IMR-90 (cell line): ENCODE data around the gene NOS3. TPM values are rescaled to one million over a fixed set of nuclear protein-coding genes. Genes with fewer than 3 reads are reported as not detected.
A peak's percentile ranks its signal among the peaks of the same experiment; 100 is the strongest.

Source experiments
- ATAC-seq: fragments of 200-7000 bp; cut with Tn5 transposase; 2 replicates; pipeline ENCODE4 v1.9.1; 2020; ENCODE audit warnings: low read depth, mild to moderate bottlenecking, moderate library complexity
- BruUV-seq: library from RNA; stranded (reverse); fragments of 400-500 nt; replicated peaks from 2 replicates; lab custom pipeline; 2021; lab: Mats Ljungman, UMichigan
- CTCF ChIA-PET: fragments of 300-600 bp; formaldehyde crosslinking; extraction: SDS; loops from one replicate; lab custom pipeline; 2021; ENCODE audit warnings: antibody characterized with exemption; lab: Yijun Ruan, JAX
- POLR2A ChIA-PET: fragments of 300-600 bp; sonication (Branson Sonifier 250); formaldehyde crosslinking; loops from one replicate; lab custom pipeline; 2022; ENCODE audit warnings: antibody characterized with exemption; ENCODE audit not compliant: unreplicated experiment; lab: Charles Lee
- DNase-seq: peaks from one replicate; pipeline ENCODE4 v3.0.0; 2013
- H2AFZ ChIP-seq: replicated peaks from 2 replicates; pipeline ENCODE3; 2013; ENCODE audit warnings: low read length, mild to moderate bottlenecking; ENCODE audit not compliant: poor library complexity
- H2AK5ac ChIP-seq: 2 replicates; pipeline ENCODE4 v1.6.1; 2013; ENCODE audit warnings: low read depth, low read length, inconsistent platforms
- H2AK9ac ChIP-seq: replicated peaks from 2 replicates; pipeline ENCODE3; 2013; ENCODE audit warnings: mild to moderate bottlenecking, low read depth, low read length, moderate library complexity; ENCODE audit not compliant: poor library complexity
- H2BK120ac ChIP-seq: 2 replicates; pipeline ENCODE4 v1.6.1; 2013; ENCODE audit warnings: low read depth, low read length, inconsistent platforms
- H2BK15ac ChIP-seq: 3 replicates; pipeline ENCODE4 v1.6.1; 2013; ENCODE audit warnings: low read depth, low read length, inconsistent platforms
- H2BK20ac ChIP-seq: 2 replicates; pipeline ENCODE4 v1.6.1; 2013; ENCODE audit warnings: low read depth, mild to moderate bottlenecking, inconsistent platforms, low read length, moderate library complexity
- H2BK5ac ChIP-seq: 2 replicates; pipeline ENCODE4 v1.6.1; 2013; ENCODE audit warnings: mild to moderate bottlenecking, low read depth, low read length, inconsistent platforms; ENCODE audit not compliant: poor library complexity, severe bottlenecking
- H3K14ac ChIP-seq: replicated peaks from 2 replicates; pipeline ENCODE4 v1.6.1; 2013; ENCODE audit warnings: low read depth, low read length, inconsistent platforms
- H3K18ac ChIP-seq: 2 replicates; pipeline ENCODE4 v1.6.1; 2013; ENCODE audit warnings: low read depth, low read length, control low read depth
- H3K23ac ChIP-seq: 2 replicates; pipeline ENCODE4 v1.6.1; 2013; ENCODE audit warnings: low read depth, low read length, inconsistent platforms
- H3K27ac ChIP-seq: 2 replicates; pipeline ENCODE4 v1.5.1; 2013; ENCODE audit warnings: mild to moderate bottlenecking, control low read depth, low read length; ENCODE audit not compliant: insufficient read depth
- H3K27me3 ChIP-seq: 2 replicates; pipeline ENCODE4 v1.6.1; 2013; ENCODE audit warnings: low read length; ENCODE audit not compliant: control insufficient read depth, insufficient read depth
- H3K36me3 ChIP-seq: 2 replicates; pipeline ENCODE4 v1.6.1; 2013; ENCODE audit warnings: low read length, mixed read lengths; ENCODE audit not compliant: control insufficient read depth, insufficient read depth
- H3K4ac ChIP-seq: 2 replicates; pipeline ENCODE4 v1.6.1; 2013; ENCODE audit warnings: low read depth, low read length, inconsistent platforms
- H3K4me1 ChIP-seq: 2 replicates; pipeline ENCODE4 v1.6.1; 2013; ENCODE audit warnings: low read length, mixed read lengths; ENCODE audit not compliant: control insufficient read depth, insufficient read depth
- H3K4me2 ChIP-seq: 2 replicates; pipeline ENCODE4 v1.6.1; 2013; ENCODE audit warnings: low read depth, mild to moderate bottlenecking, control low read depth, low read length, moderate library complexity
- H3K4me3 ChIP-seq: 2 replicates; pipeline ENCODE4 v1.5.1; 2013; ENCODE audit warnings: low read depth, mild to moderate bottlenecking, control low read depth, low read length, moderate library complexity; ENCODE audit not compliant: insufficient read depth
- H3K56ac ChIP-seq: 2 replicates; pipeline ENCODE4 v1.6.1; 2013; ENCODE audit warnings: low read length, inconsistent platforms; ENCODE audit not compliant: insufficient read depth; ENCODE audit errors: extremely low read depth
- H3K79me1 ChIP-seq, 2 experiments: 2 replicates each; pipeline ENCODE4 v1.6.1; 2013; ENCODE audit warnings: low read length in 2 of 2, inconsistent platforms in 1 of 2, low read depth in 1 of 2
- H3K9ac ChIP-seq: 2 replicates; pipeline ENCODE4 v1.6.1; 2013; ENCODE audit warnings: low read depth, low read length, control low read depth
- H3K9me1 ChIP-seq: 2 replicates; pipeline ENCODE4 v1.6.1; 2013; ENCODE audit warnings: low read length, inconsistent platforms; ENCODE audit not compliant: insufficient read depth
- H3K9me3 ChIP-seq: 2 replicates; pipeline ENCODE4 v1.6.1; 2013; ENCODE audit warnings: low read length; ENCODE audit not compliant: control insufficient read depth, insufficient read depth
- H4K20me1 ChIP-seq: 2 replicates; pipeline ENCODE4 v1.6.1; 2013; ENCODE audit warnings: low read length, inconsistent platforms; ENCODE audit not compliant: insufficient read depth
- H4K5ac ChIP-seq: 2 replicates; pipeline ENCODE4 v1.6.1; 2013; ENCODE audit warnings: mild to moderate bottlenecking, low read depth, low read length, control low read depth
- H4K8ac ChIP-seq, 2 experiments: 2 replicates each; pipeline ENCODE4 v1.6.1; 2013; ENCODE audit warnings: low read depth in 2 of 2, low read length in 2 of 2, control low read depth in 1 of 2, inconsistent platforms in 1 of 2
- H4K91ac ChIP-seq: 2 replicates; pipeline ENCODE4 v1.6.1; 2013; ENCODE audit warnings: low read depth, low read length, inconsistent platforms; ENCODE audit not compliant: insufficient read depth
- CEBPB ChIP-seq: IDR thresholded peaks from 2 replicates; pipeline ENCODE4 v1.6.1; 2012; ENCODE audit warnings: low read depth, low read length, improper control_type of control experiment
- CHD1 ChIP-seq: IDR thresholded peaks from 2 replicates; pipeline ENCODE4 v1.6.1; 2012; ENCODE audit warnings: low read depth, low read length, improper control_type of control experiment
- MAZ ChIP-seq: IDR thresholded peaks from 2 replicates; pipeline ENCODE4 v1.6.1; 2012; ENCODE audit warnings: low read depth, mild to moderate bottlenecking, low read length, improper control_type of control experiment, moderate library complexity, borderline replicate concordance
- POLR2A ChIP-seq: IDR thresholded peaks from 2 replicates; pipeline ENCODE4 v1.6.1; 2012; ENCODE audit warnings: mild to moderate bottlenecking, low read depth, low read length
- SMC3 ChIP-seq: fragments of 150-350 bp; IDR thresholded peaks from 2 replicates; pipeline ENCODE4 v1.6.1; 2016; ENCODE audit warnings: low read depth, mild to moderate bottlenecking, antibody characterized with exemption, low read length, moderate library complexity
- WGBS, 2 experiments: methylation state at CpG; one replicate each; pipeline versions ENCODE4 v1.1.5 to v1.1.7; 2013; ENCODE audit warnings: missing lambda C conversion rate in 2 of 2; ENCODE audit not compliant: insufficient read length in 1 of 2; ENCODE audit errors: extremely low coverage in 2 of 2; 5-methylcytosine and 5-hydroxymethylcytosine counted together
- dilution Hi-C: fragments of 300-500 bp; cut with HindIII; formaldehyde crosslinking; loops from one replicate; pipeline ENCODE4 v1.14.3; 2018; ENCODE audit warnings: low sequenced_read_pairs; ENCODE audit not compliant: unreplicated experiment
- in situ Hi-C: fragments of 300-500 bp; cut with MboI; formaldehyde crosslinking; loops from 3 replicates; pipeline ENCODE4 v1.14.3; 2019; ENCODE audit warnings: low sequenced_read_pairs, inconsistent platforms, mixed read lengths
- intact Hi-C: fragments of 100-400 bp; cut with micrococcal nuclease; formaldehyde crosslinking; loops from 2 replicates; pipeline ENCODE4 v1.10.0; 2022
- polyA plus RNA-seq, 3 experiments: library from polyadenylated mRNA; depleted of rRNA; stranded (reverse); fragments of >200 nt; gene quantifications; 2 replicates each; pipeline ENCODE4 v1.2.3, GENCODE V29; 2012; ENCODE audit warnings: low replicate concordance in 1 of 3
- total RNA-seq: library from RNA; depleted of rRNA; stranded (reverse); fragments of >200 nt; gene quantifications from 2 replicates; pipeline ENCODE4 v1.2.3, GENCODE V29; 2012

NOS3 gene
- total and polyA plus RNA-seq, 2 of the 4 experiments (the other 2 are of a cell fraction), result 0.72 to 2.0 TPM

DNA sequence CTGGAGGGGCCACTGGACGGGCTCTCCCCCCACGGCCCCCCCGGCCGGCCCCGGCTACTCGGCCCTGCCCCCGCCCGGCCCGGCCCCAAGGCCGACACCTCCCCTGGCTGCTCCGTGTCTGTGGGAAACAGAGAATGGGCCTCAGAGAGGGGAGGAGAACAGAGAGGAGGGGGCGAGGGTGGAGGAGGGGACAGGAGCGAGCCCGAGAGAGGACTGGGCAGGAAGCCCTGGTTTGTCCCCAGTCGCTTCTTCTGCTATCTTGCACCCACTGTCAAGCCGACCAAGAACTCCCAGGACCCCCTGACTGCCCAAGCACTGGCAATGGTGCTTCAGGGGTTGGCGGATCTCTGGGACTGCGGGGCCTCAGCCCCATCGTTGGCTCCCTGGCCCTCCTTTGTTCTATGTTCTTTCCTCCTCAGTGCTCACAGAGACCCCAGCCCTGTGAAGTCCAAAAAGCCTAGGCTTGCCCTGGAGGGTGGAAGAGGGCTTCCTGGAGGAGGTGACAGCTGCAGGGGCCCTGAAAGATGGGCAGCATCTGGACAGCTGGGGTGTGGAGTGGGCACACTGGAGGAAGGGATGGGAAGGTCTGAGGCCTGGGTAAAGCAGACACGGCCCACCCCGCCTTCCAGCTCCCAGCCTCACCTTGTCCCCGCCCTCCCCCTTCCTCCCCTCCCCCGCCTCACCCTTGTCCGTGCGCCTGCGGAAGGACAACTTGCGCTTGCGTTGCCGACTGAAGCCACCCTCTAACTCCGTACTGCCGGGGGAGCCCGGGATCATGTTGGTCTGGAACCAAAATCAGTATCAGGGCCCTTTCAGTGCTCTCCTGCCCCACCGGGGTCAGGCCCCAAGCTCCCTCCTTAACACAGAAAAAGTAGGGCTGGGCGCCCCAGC, 42.8 kb upstream of the NOS3 start:
- Histone ChIP-seq H3K9ac (no peak overlapping the region), H3K4me3 (no peak overlapping the region), H2BK15ac (no peak overlapping the region), H3K9me3 (no peaks in the 10 kb centered on the region), H2BK5ac (no peak overlapping the region), H4K20me1 (no peaks in the 10 kb centered on the region; the same call in 1 of the 2 replicates), H3K4me2 (no peak overlapping the region), H3K56ac (no peak overlapping the region), H3K23ac (no peak overlapping the region), H3K4me1 (peaks cover 3% of the 10 kb centered on the region; the same call in 1 of the 2 replicates), H2AFZ (no peak overlapping the region), H3K79me1 (no peaks in the 10 kb centered on the region), H3K4ac (no peak overlapping the region), H2AK9ac (peak overlapping the region; percentile 42), H2BK120ac (no peak overlapping the region), H4K91ac (no peak overlapping the region), H3K18ac (no peak overlapping the region), H4K5ac (no peak overlapping the region), H2BK20ac (no peak overlapping the region), H4K8ac (no peak overlapping the region), H3K27me3 (no peaks in the 10 kb centered on the region), H3K14ac (no peak overlapping the region), H2AK5ac (no peak overlapping the region), H3K36me3 (peaks cover 12% of the 10 kb centered on the region; the same call in 1 of the 2 replicates), H3K9me1 (no peaks in the 10 kb centered on the region), H3K27ac (no peak overlapping the region)
- DNase-seq (no peak), ATAC-seq (no peak)
- TF ChIP-seq POLR2A, result no peak
- no peak for TF ChIP-seq CEBPB
- no peak for TF ChIP-seq SMC3
- no peak for TF ChIP-seq CHD1
- TF ChIP-seq MAZ, result no peak
- in situ Hi-C loops (no loop called here), intact Hi-C loops (no loop called here), dilution Hi-C loops (no loop called here)
- BruUV-seq, result no TSS peak
- ChIA-PET POLR2A (no interaction called here), CTCF (interaction anchor here (0.8 kb wide), 1 partner anchor 14 kb away, joined by 3 read pairs; no protein-coding TSS in a partner anchor)
- 74% methylated on average over 11 of the region's 34 CpGs; no CpG with 5 or more reads in 1 of the 2 experiments for WGBS, 2 experiments
